Parathyroid adenoma (tissue), 2 donors: Measurements from ENCODE around the gene NAALADL2.

Source experiments
- H2AFZ ChIP-seq: fragments of 300-600 bp; sonication (generic); one replicate; pipeline ENCODE4 v1.7.0; 2017; ENCODE audit warnings: antibody characterized with exemption, mild to moderate bottlenecking
- H3K27ac ChIP-seq: fragments of 300-600 bp; sonication (generic); one replicate; pipeline ENCODE4 v1.7.0; 2017
- H3K27me3 ChIP-seq: fragments of 300-600 bp; sonication (generic); one replicate; pipeline ENCODE4 v1.7.0; 2017; ENCODE audit warnings: low read length; ENCODE audit not compliant: control insufficient read depth, insufficient read depth
- H3K36me3 ChIP-seq: fragments of 300-600 bp; sonication (generic); one replicate; pipeline ENCODE4 v1.7.0; 2017; ENCODE audit warnings: low read length; ENCODE audit not compliant: control insufficient read depth, insufficient read depth
- H3K4me1 ChIP-seq: fragments of 300-600 bp; sonication (generic); one replicate; pipeline ENCODE4 v1.7.0; 2017; ENCODE audit warnings: control low read depth
- H3K4me2 ChIP-seq: fragments of 300-600 bp; sonication (generic); one replicate; pipeline ENCODE4 v1.7.0; 2017; ENCODE audit warnings: low read length
- H3K4me3 ChIP-seq: fragments of 300-600 bp; sonication (generic); one replicate; pipeline ENCODE4 v1.7.0; 2017; ENCODE audit warnings: low read depth, low read length
- H3K79me2 ChIP-seq: fragments of 300-600 bp; sonication (generic); one replicate; pipeline ENCODE4 v1.7.0; 2017; ENCODE audit warnings: control low read depth
- H3K9ac ChIP-seq: fragments of 300-600 bp; sonication (generic); one replicate; pipeline ENCODE4 v1.7.0; 2017; ENCODE audit warnings: mild to moderate bottlenecking
- H3K9me3 ChIP-seq: fragments of 300-600 bp; sonication (generic); one replicate; pipeline ENCODE4 v1.7.0; 2017; ENCODE audit warnings: low read length; ENCODE audit not compliant: control insufficient read depth
- TF ChIP-seq, protein P1 (sequence below): fragments of 300-600 bp; sonication (generic); IDR thresholded peaks from one replicate; pipeline ENCODE4 v1.7.0; 2017; ENCODE audit warnings: antibody characterized with exemption, mild to moderate bottlenecking
- donor health status: primary hyperparathyroidism.

NAALADL2 gene

DNA sequence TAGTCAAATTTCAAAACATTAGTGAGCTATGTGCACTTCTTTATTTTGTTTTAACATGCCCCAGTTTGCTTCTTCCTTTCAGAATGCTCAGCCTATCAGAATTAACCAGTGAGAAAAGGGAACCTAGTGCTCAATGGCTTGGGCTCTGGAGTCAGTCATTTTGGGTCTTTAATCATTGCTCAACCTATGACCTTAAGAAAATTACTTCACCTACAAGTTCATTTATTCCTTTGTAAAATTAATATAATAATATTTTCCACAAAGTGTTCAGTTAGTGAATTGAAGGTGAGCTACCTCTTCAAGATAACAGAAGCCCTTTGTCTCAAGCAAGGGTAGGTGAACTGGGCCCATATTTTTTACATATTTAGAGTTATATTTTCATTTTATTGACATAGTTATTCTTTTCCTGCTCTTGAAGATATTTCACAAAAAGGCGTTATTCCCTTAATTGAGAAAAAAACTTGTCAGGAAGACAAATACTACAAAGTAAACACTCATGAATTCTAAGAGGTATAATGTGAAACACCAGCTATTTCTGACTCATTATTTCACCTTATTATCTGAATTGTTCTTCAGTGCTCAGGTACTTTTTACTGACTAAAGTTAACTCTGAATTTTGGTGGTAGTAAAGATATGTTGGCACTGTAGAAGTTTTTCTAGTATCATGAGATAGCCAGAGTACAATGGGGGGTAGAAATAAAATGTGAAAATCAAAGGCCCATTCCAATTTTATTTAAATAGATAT, 415.5 kb downstream of the NAALADL2 start:
- H3K4me2 ChIP-seq: no peak overlapping the region
- TF ChIP-seq, protein P1, sequence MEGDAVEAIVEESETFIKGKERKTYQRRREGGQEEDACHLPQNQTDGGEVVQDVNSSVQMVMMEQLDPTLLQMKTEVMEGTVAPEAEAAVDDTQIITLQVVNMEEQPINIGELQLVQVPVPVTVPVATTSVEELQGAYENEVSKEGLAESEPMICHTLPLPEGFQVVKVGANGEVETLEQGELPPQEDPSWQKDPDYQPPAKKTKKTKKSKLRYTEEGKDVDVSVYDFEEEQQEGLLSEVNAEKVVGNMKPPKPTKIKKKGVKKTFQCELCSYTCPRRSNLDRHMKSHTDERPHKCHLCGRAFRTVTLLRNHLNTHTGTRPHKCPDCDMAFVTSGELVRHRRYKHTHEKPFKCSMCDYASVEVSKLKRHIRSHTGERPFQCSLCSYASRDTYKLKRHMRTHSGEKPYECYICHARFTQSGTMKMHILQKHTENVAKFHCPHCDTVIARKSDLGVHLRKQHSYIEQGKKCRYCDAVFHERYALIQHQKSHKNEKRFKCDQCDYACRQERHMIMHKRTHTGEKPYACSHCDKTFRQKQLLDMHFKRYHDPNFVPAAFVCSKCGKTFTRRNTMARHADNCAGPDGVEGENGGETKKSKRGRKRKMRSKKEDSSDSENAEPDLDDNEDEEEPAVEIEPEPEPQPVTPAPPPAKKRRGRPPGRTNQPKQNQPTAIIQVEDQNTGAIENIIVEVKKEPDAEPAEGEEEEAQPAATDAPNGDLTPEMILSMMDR: no peak

DNA sequence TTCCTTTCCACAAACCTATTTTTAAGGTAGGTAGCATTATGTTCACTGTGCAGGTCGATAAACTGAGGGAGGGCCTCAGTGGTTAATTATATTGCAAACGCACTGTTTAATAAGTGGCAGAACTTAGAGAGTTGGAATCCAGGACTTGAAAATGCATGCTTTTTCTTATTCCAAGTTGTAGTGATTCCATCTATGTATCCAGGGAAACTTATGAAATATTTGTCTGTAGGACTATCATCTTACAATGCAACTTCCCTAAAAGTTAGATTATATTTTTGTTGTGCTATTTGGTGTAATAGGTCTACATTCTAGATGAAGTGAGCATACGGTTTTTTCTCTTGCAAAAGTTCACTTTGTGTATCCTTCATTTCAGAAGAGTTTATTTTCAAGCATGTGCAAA, 419.5 kb downstream of the NAALADL2 start:
- Histone ChIP-seq H3K27ac (no peak overlapping the region), H3K9me3 (no peaks in the 10 kb centered on the region), H3K9ac (no peak overlapping the region), H3K4me1 (no peaks in the 10 kb centered on the region), H3K4me3 (no peak overlapping the region), H3K79me2 (no peaks in the 10 kb centered on the region), H3K36me3 (no peaks in the 10 kb centered on the region), H3K4me2 (no peak overlapping the region), H2AFZ (no peak overlapping the region), H3K27me3 (no peaks in the 10 kb centered on the region)
- TF ChIP-seq, protein P1: no peak

More for the DNA sequence above, 415.5 kb downstream of the NAALADL2 start:
- no peaks in the 10 kb centered on the region for H3K27me3 ChIP-seq
- H3K27ac ChIP-seq: no peak overlapping the region
- H3K4me3 ChIP-seq: no peak overlapping the region
- H3K79me2 ChIP-seq: no peaks in the 10 kb centered on the region
- H3K4me1 ChIP-seq: no peaks in the 10 kb centered on the region
- no peaks in the 10 kb centered on the region for H3K9me3 ChIP-seq
- H2AFZ ChIP-seq: no peak overlapping the region
- H3K9ac ChIP-seq: no peak overlapping the region
- no peaks in the 10 kb centered on the region for H3K36me3 ChIP-seq

DNA sequence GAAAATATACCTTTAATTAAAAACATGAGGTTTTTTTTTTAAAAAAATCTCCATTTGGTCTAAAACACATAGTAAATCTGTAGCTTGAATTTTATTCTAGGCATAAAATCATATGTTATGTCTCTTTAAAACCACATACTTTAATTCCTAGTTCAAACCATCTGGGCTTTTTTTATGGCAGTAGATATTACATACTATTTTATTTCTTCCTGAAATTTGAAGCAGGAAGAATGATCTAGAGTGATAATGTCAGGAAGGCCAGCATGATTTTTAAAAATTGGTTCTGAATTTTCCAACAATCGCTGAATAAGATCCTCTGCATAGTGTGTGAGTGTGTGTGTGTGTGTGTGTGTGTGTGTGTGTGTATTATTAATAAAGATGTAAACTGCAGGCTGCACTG, 420.3 kb downstream of the NAALADL2 start:
- H3K27me3 ChIP-seq: no peaks in the 10 kb centered on the region
- H2AFZ ChIP-seq: no peak overlapping the region
- no peak overlapping the region for H3K27ac ChIP-seq
- no peaks in the 10 kb centered on the region for H3K4me1 ChIP-seq
- no peak overlapping the region for H3K4me2 ChIP-seq
- no peaks in the 10 kb centered on the region for H3K9me3 ChIP-seq
- no peaks in the 10 kb centered on the region for H3K79me2 ChIP-seq
- H3K9ac ChIP-seq: no peak overlapping the region
- TF ChIP-seq, protein P1: no peak
- no peak overlapping the region for H3K4me3 ChIP-seq
- no peaks in the 10 kb centered on the region for H3K36me3 ChIP-seq

GRCh38 chr3:175279911-175280310, 420.8 kb downstream of the NAALADL2 start:
- TF ChIP-seq, protein P1: no peak
- no peak overlapping the region for H2AFZ ChIP-seq
- H3K9ac ChIP-seq: no peak overlapping the region
- H3K36me3 ChIP-seq: no peaks in the 10 kb centered on the region
- no peaks in the 10 kb centered on the region for H3K9me3 ChIP-seq
- no peak overlapping the region for H3K4me2 ChIP-seq
- H3K27me3 ChIP-seq: no peaks in the 10 kb centered on the region
- H3K79me2 ChIP-seq: no peaks in the 10 kb centered on the region
- H3K4me1 ChIP-seq: no peaks in the 10 kb centered on the region
- no peak overlapping the region for H3K4me3 ChIP-seq
- no peak overlapping the region for H3K27ac ChIP-seq
